Cerebellar cortex (tissue), 1 donor: ENCODE data around the gene DMRT3.

Source experiments
- DNase-seq: peaks from one replicate; pipeline ENCODE4 v3.0.0-alpha.2; 2015; ENCODE audit warnings: low spot score

The DMRT3 gene, protein sequence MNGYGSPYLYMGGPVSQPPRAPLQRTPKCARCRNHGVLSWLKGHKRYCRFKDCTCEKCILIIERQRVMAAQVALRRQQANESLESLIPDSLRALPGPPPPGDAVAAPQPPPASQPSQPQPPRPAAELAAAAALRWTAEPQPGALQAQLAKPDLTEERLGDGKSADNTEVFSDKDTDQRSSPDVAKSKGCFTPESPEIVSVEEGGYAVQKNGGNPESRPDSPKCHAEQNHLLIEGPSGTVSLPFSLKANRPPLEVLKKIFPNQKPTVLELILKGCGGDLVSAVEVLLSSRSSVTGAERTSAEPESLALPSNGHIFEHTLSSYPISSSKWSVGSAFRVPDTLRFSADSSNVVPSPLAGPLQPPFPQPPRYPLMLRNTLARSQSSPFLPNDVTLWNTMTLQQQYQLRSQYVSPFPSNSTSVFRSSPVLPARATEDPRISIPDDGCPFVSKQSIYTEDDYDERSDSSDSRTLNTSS

GRCh38 chr9:976258-976942, at the start of gene DMRT3:
Gene DMRT3 (plus strand): TSS chr9:976655. CDS start chr9:977002, 347 bp downstream.
- DNase-seq = no peak

- DNase-seq = no peak
These were observed 49.5 kb upstream of the DMRT3 start for GRCh38 chr9:926976-927375.

DNA sequence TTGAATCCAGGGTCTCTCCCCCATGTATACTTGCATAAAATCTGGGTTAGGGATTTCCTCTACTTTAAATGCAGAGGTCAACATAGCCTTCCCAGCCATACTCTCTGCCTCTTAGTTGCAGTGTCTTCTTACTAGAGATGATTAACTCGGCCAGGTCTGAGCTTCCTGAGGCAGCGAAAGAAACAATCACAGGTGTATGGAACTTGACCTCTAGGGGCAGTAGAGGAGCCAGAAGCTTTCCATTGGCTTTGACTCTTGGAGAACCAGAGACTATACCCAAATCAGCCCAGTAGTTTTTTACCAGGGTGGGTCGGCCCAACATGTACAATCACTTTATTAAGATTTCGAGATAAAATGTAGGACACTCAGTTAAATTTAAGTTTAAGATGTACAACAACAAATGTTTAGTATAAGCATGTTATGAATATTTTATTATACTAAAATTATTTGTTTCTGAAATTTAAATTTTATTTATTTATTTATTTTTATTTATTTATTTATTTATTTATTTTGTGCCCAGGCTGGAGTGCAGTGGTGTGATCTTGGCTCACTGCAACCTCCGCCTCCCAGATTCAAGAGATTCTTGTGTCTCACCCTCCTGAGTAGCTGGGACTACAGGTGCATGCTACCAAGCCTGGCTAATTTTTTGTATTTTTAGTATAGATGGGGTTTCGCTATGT, 48.0 kb upstream of the DMRT3 start:
- peak; percentile 2 for DNase-seq

GRCh38 chr9:929719-930118, 46.7 kb upstream of the DMRT3 start:
- DNase-seq = no peak

DNA sequence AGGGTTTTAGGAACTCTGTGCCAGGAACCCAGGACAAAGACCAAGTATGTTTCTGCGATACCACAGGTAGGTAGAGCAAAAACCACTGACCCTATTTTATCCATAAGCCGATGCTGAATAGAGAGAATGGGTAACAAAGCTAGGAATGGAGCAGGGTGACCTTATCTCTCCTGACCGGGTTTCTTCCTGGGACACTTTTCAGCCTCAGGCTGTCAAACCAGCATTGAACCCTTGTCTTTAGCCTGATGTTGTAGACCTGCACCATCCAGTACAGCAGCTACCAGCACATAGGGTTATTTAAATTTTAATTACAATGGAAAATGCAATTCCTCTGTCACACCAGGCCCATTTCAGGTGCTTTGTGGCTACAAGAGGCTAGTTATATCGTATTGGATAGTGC, 43.1 kb upstream of the DMRT3 start:
- DNase-seq = no peak

DNA sequence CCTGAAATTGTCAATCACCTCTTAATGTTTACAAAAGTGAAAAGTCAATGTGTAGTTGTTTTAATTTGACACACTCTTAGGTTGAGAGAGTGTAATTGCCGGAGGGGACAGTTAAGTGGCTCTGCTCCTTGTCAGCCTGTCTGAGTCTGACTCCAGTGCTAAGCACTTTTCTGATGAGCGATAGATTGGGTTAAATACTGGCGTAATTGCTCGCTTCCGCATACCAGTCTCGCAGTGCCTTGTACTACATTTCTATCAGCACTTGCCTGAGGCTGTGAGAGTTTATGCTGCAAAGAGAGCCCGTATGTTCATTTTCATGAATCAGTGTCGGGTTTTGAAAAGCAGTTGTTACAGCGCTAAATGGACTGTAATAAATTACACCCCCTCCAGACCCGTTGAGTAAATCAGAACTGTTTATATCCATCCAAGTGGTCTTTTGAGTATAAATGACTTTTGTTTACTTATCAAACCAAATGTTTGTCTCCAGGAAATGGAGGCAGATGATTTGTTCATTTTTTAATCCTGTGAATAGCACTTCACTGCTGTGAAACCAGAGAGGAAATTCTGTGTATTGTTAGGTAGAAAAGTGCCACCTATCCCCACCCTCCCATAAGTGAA, 41.0 kb upstream of the DMRT3 start:
- DNase-seq = no peak

DNA sequence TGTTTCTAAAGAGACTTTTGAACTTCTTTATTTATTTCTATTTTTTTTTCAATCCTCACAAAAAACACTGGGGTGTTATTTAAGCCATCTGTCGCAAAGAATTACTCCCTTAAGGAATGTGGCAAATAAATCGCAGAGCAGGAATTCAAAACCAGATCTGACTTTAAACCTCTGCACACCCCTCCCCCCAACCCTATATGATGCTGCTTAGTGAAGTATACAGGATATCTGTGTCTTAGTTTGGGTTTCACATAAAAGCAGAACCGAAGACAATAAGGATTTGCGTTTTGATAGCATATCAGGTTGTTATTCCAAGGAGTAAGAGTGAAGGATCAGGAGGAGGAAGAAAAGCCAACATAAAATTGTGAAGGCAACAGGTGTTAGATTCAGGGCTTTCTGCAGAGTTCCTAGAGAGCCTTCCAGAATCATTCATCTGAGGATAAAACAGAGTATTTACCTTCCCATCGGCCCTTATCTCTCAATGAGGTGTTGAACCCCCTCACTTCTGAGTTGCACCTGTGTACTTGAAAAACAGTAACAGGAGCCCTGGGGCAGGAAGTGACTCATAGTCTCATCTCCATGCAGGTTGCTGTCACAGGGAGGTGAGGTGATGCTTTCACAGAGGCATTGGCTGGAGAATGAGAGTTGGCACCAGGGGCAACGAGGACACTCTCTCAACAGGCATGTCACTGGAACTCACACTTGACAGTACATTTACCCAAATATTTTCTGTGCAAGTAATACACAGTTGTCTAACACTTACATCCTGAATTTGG, 33.5 kb upstream of the DMRT3 start:
- no peak for DNase-seq

DNA sequence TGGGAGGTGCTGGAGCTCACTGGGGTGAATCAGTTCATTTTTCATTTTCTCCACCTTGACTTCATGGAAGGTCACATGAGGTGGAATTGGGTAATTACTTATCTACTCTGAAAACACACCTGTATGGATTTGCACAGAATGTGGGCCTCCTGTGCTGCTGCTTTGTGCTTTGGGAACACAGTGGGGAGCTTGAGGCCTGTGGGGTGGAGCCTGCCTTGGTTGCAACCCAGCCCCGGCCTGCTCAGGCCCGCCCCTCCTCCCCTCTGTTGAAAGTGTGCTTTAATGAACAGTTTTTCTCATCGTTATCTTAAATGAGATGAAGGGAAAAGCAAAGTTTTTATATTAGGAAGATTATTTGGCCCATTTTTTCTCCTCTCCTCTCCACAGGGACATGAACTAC, 28.5 kb upstream of the DMRT3 start:
- no peak for DNase-seq

- no peak for DNase-seq
These were observed 28.0 kb upstream of the DMRT3 start for GRCh38 chr9:948497-948896.

DNA sequence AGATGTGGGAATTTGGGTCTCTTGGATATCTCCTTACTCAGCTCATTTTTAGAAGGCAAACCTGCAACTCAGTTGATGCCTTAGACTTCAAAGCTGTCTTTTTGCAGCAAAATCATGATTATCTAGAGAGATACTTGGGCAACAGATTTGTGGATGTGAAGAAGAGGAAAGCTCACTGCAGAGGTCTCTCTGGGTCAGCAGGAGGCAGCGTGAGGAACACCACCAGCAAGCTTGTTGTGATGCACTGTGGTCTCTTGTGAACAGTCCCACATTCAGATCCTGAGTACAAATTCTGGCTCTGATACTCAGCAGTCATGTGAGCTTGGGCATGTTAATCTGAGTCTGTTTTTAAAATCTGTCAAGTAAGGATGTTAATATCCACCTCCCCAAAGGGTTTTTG, 26.3 kb upstream of the DMRT3 start:
- no peak for DNase-seq

DNA sequence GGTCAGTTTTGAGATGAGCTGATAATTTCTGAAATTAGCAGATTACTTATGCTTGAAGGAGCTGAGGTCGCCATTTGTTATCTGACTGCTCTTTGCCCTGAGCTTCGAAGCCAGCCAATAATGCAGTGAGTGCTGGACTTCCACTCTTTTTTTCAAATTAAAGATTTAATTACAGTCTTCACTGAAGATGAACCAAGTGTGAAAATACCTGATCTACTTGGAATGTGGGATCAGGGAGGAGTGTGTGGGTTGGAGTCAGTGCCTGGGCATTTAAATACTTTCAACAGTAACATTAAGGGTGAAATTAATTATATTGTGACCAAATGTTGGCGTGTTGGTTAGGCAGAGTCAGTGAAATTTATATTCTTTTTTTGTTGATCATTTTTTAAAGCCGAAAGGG, 23.9 kb upstream of the DMRT3 start:
- DNase-seq = no peak

DNA sequence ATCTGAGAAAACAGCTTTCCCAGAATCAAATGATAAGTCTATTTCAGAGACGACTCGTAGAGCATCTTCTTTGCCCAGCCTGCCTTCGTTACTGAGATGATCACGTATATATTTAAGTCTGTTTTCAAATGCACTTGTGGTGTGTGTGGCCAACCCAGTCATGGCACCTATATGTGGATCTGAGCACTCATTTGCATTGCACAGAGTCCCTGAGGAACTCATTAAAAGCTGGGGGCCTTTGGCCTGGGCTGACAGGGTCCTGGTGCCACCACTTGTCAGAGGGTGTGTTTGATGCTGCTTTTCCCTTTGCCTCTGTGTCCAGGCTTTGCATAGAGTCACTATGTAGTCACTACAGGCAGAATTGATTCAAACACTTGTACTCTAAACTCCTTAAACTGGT, 17.4 kb upstream of the DMRT3 start:
- DNase-seq = no peak

DNA sequence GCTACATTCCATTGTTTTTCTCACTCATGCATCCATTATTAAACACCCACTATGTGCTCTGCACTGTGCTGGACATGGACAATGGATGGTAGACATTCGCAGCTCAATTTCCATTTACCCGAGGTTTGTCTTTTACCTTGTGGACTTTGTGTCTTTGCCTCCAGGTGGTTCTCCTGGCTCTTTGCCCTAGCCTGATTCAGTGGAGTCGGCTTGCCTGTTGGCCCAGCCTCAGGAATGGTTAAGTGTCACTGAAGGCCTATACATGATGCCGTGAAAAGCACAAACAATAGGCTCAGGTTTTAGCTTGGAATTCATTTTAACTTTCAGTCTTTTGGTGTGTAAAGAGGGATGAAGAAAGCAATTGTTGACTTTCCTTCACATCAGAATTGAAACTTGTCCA, 16.5 kb upstream of the DMRT3 start:
- DNase-seq = no peak

DNA sequence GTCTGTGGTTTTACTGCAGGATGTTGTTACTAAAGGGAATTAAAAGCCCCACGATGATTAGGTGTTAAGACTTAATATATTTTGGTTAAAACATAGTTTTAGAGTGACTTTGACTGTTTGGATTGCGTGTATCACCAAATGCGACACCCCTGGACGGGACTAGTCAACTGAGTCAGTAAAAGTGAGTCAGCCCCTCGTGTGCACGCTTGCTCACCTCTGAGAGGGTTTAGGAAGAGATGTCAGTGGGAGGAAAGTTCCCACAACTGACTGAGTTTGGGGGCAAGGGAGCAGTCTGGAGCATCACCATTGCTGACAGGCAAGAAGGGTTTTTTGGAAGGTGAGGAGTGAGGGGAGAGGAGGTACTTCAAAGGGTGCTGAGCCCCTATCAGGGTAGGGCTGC, 14.4 kb upstream of the DMRT3 start:
- no peak for DNase-seq

DNA sequence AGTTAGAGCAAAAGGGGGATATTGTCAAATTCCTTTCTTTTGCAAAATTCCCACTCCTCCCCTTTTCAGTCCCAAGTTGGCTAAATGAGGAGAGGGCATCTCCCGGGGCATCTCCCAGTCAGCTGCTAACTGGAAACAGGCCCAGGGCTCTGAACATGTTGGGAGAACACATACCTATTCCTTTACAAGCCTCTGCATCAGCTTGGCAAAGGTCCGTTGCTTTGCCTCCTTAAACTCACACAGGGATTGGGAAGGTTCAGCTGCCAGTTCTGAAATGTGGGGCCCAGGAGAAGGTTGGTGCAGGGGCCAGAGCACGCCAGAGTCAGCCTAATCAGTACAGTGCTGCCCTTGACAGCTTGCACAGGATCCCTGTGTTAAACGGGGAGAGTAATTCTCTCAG, 11.0 kb upstream of the DMRT3 start:
- DNase-seq = no peak

DNA sequence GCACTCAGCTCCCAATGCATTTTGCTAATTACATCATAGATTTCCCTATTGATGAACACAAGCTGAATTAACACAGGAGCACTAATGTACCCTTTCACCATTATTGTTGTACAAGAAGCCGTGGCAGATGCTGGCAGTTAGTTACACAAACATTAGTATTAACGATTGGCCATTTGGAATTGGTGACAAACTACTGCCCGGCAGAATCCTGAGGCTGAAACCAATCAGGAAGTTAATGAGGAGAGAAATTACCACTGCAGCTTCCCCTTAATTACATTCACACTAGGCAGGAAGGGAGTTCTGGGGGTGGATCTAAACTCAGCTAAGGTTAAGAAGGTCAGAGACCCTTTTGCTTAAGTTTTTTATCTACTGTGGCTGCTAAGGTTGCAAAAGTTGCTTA, 9.6 kb upstream of the DMRT3 start:
- DNase-seq = no peak

GRCh38 chr9:967436-967835, 9.0 kb upstream of the DMRT3 start:
- DNase-seq = no peak

DNA sequence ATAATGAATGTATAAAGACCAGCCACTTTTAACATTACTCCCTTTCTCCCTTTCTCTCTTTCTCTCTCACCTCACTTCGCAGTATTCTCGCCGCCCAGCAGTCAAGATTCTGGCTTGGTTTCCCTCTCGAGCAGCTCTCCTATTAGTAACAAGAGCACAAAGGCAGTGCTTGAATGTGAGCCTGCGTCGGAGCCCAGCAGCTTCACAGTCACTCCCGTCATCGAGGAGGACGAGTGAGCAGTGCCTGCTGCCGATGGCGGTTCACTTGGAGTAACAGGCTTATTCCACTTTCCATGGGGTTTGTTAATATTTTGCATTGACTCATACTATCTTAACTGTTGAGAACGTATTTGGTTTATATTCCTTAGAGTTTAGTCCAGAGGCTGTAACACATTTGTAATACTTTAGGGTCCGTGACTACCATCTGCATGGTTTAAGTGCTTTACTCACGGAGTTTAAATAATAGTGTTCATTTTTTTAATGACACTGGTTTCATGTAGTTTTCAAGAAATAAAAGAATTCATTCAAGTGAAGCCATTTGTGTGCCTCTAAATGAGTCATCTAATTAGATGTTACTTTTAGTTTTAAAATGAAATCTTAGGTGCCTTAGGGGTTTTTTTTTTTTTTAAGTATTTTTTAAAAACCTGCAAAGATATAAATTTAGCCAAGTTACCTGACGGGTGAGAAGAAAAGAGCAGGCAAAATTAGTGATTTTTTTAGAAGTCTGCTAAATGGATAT, 8.4 kb upstream of the DMRT3 start:
- no peak for DNase-seq

- no peak for DNase-seq
These were observed 6.9 kb upstream of the DMRT3 start for GRCh38 chr9:969310-970150.
